ENCODE results near the gene MYBPC3.

MYBPC3 gene

GRCh38 chr11:47357985-47358730 is 5.7 kb upstream of the MYBPC3 start:
- DNase-seq (ENCODE audit: low read depth in 2 of 2) = no peak

GRCh38 chr11:47356998-47357329 is 4.5 kb upstream of the MYBPC3 start:
- DNase-seq (ENCODE audit: low read depth in 2 of 2) = no peak

DNA sequence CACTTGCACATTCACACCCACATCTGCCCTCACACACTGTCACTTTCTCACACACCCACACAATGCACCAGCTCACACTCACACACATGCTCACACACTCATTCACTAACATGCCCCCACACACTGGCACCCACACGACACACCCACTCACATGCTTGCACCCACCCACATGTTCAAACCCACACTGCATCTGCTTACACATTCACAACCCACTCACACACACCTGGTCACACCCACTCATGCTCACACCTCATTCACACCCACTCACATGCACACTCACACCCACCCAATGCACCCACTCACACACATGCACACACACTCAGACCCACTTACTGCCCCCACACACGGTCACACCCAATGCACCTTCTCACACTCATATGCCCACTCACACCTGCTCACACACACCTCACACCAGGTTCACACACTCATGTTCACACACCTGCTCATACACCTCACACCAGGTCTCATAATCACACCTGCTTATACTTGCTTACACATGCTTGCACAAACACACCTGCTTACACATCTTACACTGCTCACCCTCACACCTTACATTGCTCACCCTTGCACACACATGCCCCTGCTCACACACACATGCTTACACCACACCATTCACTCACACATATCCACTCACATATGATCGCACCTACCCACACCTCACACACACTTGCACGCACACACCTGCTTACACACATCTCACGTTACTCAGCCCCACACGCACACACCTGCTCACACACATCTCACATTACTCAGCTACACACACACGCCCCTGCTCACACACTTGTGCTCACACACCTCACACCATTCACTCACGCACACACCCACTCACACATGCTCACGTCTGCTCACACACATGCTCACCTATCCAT is 3.9 kb upstream of the MYBPC3 start:
- no peak for DNase-seq (ENCODE audit: low read depth in 2 of 2)

DNA sequence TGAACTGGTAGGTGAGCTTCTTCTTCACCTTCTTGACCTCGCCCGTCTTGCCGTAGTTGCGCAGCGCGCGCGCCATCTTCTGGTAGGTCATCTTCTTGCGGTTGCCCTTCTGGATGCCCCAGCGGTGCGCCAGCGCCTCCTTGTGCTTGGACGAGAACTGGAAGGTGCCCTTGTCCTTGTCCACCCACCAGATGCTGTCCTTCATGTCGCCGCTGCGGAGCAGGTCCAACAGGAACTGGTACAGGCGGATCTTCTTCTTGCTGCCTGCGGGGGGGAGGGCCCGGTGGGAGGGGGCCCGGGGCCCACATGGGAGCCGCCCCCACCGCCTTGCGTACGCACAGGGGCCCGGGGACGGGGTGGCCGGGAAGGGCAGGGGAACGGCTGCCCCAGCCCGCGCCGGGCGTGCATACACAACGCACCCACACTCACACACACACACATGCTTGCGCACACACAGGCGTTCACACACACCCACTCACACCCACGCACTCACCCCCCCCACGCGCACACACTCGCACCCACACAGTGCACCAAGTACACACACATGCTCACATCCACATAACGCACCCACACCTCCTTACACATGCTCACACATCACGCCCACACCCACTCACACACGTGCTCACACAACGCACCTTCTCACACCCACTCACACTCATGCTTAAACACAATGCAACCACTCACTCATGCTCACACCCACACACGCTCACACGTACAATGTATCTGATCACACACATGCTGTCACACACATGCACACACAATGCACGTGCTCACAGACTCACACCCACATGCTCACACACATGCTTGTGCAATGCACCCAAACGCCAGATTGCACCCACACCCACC is 3.0 kb upstream of the MYBPC3 start:
- no peak for DNase-seq (ENCODE audit: low read depth in 2 of 2)

DNA sequence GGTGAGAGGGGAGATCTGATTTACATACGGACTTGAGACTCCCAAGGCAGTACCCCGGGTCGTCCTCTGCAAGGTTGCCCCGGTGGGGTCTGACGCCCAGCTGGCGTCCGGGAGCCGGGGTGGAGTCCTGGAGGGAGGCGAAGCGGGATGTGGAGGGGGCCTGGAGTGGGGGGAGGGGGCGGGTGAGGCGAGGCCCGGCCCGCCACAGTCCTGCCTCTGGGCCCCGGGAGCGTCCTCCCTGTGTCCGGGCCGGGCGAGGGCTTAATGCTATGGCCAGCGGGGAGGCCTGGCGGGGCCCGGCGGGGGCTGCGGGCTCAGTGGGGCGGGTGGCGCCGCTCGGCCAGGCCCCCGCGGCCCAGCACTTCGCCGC is 2.4 kb upstream of the MYBPC3 start:
- no peak for DNase-seq (ENCODE audit: low read depth in 2 of 2)

DNA sequence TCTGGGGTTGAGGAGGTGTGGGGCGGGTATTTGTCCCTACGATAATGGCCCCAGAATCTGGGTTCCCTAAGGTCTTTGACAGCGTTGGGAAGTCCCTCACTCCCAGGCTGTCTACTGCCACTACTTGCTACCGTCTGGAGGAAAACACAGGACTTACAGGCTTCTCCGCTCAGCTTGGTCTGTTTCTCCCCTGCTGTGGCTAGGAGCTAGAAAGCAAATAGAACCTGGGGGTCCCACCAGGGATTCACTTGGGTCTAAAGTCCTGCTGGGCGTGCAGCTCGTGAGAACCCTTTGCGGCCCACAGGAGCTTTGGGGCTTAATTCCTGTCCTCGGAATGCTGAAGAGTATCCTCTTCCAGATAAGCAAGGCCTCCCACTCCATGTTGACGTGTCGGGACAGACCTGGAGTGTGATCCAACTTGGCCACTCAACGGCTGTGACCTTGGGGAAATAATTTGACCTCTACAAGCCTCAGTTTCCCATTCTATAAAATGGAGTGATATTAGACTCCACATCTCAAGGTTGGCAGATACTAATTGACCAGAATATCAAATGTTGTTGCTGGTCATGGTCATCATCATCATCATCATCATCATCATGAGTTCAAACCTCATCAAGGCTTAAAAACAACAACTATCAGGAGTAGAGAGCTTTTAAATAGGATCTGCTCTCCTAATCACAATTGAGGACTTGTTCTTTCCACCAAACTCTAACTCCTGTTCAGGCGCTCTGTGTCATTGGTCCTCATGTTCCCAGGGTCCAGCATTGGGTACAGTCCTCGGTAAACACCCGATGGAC is 1.7 kb upstream of the MYBPC3 start:
- no peak for DNase-seq (ENCODE audit: low read depth in 2 of 2)

DNA sequence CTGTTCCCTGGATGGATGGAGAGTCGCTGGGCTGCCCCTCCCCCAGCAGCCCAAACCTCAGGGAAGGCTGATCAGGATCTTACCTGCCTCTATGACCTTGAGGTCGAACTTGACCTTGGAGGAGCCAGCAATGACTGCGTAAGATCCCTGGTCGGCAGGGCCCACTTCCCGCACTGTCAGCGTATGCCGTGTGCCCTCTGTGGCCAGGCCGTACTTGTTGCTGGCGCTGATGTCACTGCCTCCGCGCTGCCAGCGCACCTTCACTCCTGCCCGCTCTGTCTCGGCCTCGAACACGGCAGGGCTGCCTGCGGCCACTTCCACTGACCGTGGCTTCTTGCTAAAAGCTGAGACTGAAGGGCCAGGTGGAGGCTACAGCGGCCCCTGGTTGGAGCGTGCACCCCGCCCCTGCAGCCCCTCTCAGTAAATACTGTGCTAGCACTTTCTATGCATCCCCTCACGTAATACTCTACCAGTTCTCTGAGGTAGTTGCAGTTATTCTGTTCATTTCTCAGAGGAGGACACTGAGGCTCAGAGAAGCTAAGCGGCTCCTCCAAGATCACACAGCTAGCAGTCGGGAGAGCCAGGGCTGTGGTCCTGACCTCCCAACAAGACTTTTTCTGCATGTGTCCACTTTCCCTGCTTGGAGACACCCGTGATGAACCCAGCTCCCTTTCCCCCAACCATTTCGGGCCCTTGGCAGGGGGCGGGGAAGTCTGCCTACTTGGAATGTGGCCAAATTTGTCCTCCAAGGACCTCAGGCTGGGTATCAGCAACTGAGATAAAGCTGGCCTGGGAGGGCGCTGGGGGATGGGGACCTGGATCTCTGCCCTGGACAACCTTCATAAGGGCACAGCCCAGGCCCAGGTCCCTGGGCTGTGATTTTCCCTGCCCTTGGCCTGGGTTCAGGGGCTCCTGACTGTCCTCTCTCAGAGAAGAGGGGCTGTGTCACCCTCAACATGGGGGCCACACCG is 1.1 kb downstream of the MYBPC3 start:
- DNase-seq (ENCODE audit: low read depth in 2 of 2) = no peak

- DNase-seq (ENCODE audit: low read depth in 2 of 2) = no peak
Measured at GRCh38 chr11:47350315-47350714, 2.2 kb downstream of the MYBPC3 start.

DNA sequence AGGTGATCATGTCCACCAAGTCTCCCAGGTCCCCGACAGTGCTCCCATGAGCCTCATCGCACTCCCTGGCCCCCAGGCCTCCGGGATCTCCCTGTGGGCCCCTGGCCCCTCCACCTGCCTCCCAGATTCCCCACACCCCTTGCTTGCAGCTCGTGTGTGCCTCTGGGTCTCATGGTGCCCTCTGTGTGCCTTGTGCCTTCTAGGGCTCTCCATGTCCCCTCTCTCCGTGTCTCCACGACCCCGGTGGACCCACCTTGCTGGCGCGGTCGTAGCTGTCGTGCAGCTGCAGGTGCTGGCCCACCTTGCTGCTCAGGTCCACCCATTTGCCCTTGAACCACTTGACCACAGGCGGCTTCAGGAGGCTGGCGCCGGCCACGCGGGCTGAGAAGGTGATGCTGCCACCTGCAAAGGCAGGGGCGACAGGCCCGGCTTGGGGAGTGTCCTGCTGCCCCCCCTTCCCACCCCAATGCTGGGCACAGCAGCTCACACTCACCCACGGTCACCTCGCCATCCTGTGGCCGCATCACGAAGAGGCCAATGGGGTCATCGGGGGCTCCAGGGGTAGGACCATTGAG is 2.9 kb downstream of the MYBPC3 start:
- no peak for DNase-seq (ENCODE audit: low read depth in 2 of 2)

DNA sequence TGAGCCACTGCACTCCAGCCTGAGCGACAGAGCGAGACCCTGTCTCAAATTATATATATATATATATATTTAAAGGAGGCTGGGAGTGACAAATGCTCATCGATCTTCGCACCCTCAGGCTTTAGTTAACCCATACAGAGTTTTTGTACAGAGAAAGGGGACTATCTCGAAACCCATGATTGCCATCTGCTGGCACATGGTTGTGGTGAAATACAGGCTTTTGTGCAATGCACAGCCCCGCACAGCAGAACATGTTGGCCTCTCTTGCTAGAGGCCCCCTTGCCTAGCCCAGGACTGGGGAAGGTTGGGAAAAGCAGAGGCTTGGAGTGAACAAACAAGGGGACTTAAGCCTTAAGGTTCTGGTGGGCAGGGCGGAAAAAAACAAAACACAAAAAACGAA is 3.6 kb downstream of the MYBPC3 start:
- no peak for DNase-seq (ENCODE audit: low read depth in 2 of 2)

GRCh38 chr11:47348131-47348802 is 4.2 kb downstream of the MYBPC3 start:
- DNase-seq (ENCODE audit: low read depth in 2 of 2) = no peak

DNA sequence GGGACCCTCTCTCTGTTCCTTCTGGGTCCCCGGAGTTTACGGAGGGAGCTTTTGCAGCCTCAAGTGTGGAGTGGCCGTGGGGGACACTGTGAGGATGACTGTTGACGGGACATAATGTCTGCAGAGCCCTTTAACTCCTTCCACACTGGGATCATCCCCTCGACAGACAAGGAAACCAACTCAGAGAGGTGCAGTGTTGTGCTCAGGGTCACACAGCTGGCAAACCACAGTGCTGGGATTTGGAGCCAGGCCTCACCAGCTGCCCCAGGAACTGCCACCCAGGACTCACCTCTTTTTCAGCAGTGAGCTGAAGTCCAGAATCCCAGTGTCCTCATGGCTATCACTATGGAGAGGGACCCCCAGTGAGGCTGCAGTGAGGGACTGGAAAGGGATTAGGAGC is 5.4 kb downstream of the MYBPC3 start:
- DNase-seq (ENCODE audit: low read depth in 2 of 2) = no peak

- DNase-seq (ENCODE audit: low read depth in 2 of 2) = no peak
Measured at GRCh38 chr11:47345890-47346563, 6.5 kb downstream of the MYBPC3 start.

DNA sequence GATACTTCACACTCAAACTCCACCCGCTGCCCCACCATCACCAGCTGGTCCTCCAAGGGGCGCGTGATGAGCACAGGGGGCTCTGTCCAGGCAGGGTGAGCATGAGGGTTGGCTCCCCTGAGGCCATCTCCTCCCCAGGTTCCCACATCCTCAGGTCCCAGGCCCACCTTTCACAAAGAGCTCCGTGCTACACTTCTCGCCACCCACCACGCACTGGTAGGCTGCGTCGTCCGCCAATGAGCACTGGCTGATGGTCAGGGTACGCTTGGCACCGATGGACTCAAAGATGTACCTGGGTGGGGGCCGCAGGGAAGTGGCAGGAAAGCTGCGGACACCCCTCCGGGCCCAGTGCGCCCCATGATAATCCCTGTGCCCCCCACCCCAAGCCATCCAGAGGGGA is 9.6 kb downstream of the MYBPC3 start:
- no peak for DNase-seq (ENCODE audit: low read depth in 2 of 2)

DNA sequence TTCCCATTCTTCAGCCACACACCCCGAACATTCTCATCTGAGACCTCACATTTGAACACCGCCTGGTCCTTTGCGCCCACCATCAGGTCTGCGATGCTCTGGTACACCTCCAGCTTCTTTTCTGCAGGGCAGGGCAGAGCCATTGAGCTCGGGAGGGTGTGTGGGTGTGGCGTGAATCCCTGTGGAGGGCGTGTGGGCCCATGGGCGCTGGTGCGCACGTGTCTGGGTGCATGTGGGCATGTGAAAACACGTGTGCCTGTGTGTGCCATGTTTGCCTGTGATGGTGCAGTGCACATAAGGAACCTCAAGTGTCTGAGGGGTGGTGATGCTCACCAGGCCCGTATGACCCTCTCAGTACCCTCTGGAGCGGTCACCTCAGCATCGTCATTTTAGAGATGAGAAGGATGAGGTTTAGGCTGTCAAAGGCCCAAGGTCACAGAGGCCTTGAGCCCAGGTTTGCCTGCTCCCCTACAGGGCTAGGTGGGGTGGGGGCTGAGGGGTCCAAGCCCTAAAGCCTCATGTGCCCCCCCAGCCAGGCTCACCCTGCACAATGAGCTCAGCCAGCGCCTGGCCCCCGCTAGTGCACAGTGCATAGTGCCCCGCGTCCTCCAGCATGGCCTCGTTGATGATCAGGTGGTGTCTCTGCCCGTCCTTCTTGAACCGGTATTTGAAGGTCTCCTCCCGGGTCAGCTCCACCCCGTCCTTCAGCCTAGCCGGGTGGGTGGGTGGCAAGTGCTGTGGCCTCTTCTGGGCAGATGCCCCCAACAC is 10.3 kb downstream of the MYBPC3 start:
- no peak for DNase-seq (ENCODE audit: low read depth in 2 of 2)

DNA sequence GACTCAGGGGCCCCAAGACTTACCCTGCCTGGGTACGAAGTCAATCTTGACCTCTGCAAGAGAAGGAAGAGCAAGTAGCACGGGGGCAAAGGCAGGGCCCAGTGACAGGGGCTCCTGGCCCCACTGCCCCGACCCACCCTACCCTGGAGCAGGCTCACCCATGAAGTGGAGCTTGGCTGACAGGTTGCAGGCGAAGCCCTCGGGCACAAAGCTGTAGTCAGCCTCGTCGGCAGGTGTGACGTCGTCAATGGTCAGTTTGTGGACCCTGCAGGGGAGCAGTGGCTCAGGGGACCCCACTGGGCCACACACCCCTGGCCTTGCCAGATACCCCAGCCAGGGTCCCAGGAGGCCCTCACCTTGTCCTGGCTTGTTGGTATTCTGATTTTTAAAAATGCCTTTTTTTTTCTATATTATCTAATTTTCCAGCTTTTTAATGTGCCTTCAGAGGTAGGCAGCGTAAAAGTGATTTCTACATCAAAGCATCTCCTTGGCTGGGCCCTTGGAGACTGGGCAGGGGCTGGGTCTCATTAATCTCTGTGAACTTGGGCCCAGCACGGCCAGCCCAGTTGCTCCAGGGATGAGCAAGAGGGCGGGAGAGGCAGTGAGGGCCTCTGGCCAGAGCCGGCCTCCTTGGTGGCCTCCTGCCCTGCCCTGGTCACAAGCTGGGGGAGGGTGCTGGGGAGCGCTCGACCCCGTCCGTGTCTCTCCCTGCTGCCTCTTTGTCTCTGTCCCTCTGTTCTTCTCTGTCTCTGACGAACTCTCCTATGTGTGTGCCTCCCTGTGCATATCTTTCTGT is 11.3 kb downstream of the MYBPC3 start:
- DNase-seq (ENCODE audit: low read depth in 2 of 2) = no peak

- no peak for DNase-seq (ENCODE audit: low read depth in 2 of 2)
Measured at GRCh38 chr11:47340010-47340409, 12.5 kb downstream of the MYBPC3 start.

All from stimulated activated CD4-positive, alpha-beta T cell treated with anti-CD3 and anti-CD28 coated beads, Interleukin-1b, Interleukin-23, amount 100 ng/mL, for 4 hours (primary cell).